K562 (cell line): ENCODE measurements around the gene MEIS2. TPM values are rescaled to one million over a fixed set of nuclear protein-coding genes. Genes with fewer than 3 reads are reported as not detected.

Experiments used
- BMI1 ChIP-seq: fragments of 150-350 bp; IDR thresholded peaks from 2 replicates; pipeline ENCODE4 v1.6.1; 2014; ENCODE audit warnings: low read length
- KLF16 ChIP-seq: IDR thresholded peaks from 2 replicates; pipeline ENCODE4 v1.6.1; 2016; ENCODE audit warnings: antibody characterized with exemption
- RBM25 ChIP-seq: fragments of 200-400 bp; formaldehyde crosslinking; IDR thresholded peaks from 2 replicates; pipeline ENCODE4 v1.6.1; 2018; ENCODE audit warnings: low read length, low read depth, moderate library complexity; ENCODE audit not compliant: severe bottlenecking
- RBM39 ChIP-seq: fragments of 200-400 bp; formaldehyde crosslinking; optimal IDR thresholded peaks from 2 replicates; pipeline ENCODE3; 2018; ENCODE audit warnings: low read depth, low read length
- RFX1 ChIP-seq: fragments of 450-650 bp; IDR thresholded peaks from 2 replicates; pipeline ENCODE4 v1.6.1; 2016; ENCODE audit warnings: mild to moderate bottlenecking, moderate library complexity
- SAFB ChIP-seq: fragments of 200-400 bp; formaldehyde crosslinking; IDR thresholded peaks from 2 replicates; pipeline ENCODE4 v1.6.1; 2017; ENCODE audit warnings: low read depth, low read length, borderline replicate concordance
- SIX5 ChIP-seq, 2 experiments: IDR thresholded peaks; 2 replicates each; pipeline ENCODE4 v1.6.1; 2011; ENCODE audit warnings: low read length in 2 of 2, borderline replicate concordance in 1 of 2, low read depth in 1 of 2, mild to moderate bottlenecking in 1 of 2, moderate library complexity in 1 of 2; ENCODE audit not compliant: insufficient read depth in 1 of 2
- TFAM ChIP-seq: fragments of 250-450 bp; sonication (Bioruptor Pico); conservative IDR thresholded peaks from 2 replicates; pipeline ENCODE4 v1.5.0; 2021; ENCODE audit warnings: mild to moderate bottlenecking, moderate library complexity
- polyA plus RNA-seq, 8 experiments: library from polyadenylated mRNA; depleted of rRNA in 4 of 8; stranded (reverse) in 5 of 8; unstranded in 3 of 8; fragments of >200 nt; fragmentation: Nextera tagmentation in 2 of 8; fragmentation: Illumina TruSeq in 1 of 8; extraction: Ambion mirVana in 2 of 8; extraction: Trizol in 1 of 8; gene quantifications; 2 replicates each; pipeline versions ENCODE4 v1.2.1 to v1.2.3, GENCODE V29; 2011 to 2014; ENCODE audit warnings: inconsistent platforms in 1 of 8, missing spikeins in 1 of 8
- total RNA-seq, 7 experiments: library from RNA; depleted of rRNA in 6 of 7; stranded (reverse); fragments of >200 nt in 6 of 7; fragmentation: Illumina TruSeq in 2 of 7; extraction: Trizol in 2 of 7; gene quantifications; 2 replicates each; pipeline versions ENCODE4 v1.2.1 to v1.2.3, GENCODE V29; 2011 to 2021; ENCODE audit warnings: low replicate concordance in 1 of 7
- TF ChIP-seq, protein P1 (sequence below): fragments of 450-650 bp; formaldehyde crosslinking; IDR thresholded peaks from 2 replicates; pipeline ENCODE4 v1.4.0; 2020; ENCODE audit warnings: mild to moderate bottlenecking, moderate library complexity
- TF ChIP-seq, protein P2 (sequence below): fragments of 150-350 bp; IDR thresholded peaks from 2 replicates; pipeline ENCODE4 v1.6.1; 2014; ENCODE audit warnings: low read depth, mild to moderate bottlenecking, low read length, borderline replicate concordance

MEIS2 gene
- total and polyA plus RNA-seq, 9 of the 15 experiments (the other 6 are each of a cell fraction or from before 2014, with no cell fraction given), result 7.5 to 64.2 (median 22.3) TPM

DNA sequence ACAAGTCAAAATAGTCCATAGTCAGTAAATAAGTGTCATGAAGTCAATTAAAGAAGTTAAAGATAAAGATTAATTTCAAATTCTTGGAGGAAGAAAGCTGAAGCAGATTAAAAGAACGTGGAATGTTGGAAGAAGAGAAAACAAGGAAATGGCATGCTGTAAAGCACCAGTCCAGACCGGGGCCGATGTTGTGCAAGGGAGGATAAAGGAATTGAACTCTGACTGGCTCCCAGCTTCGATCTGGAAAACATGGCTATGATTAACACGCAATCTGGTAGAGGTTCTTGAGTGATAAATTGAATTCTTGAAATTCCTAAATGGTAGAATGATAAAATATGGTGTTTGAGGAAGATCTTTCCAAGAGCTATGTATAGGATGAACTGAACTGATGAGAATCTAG lies 194.4 kb downstream of the MEIS2 start (continued):
- TF ChIP-seq RBM25 (no peak), TFAM (CRISPR knock-in tag) (no peak), RBM39 (no peak), SAFB (no peak), RFX1 (no peak), KLF16 (no peak), BMI1 (no peak), SIX5 (IDR thresholded peaks at IDR 0.05; ENCODE audit: borderline replicate concordance in 1 of 2, insufficient read depth in 1 of 2, low read depth in 1 of 2, low read length in 2 of 2) (no peak)
- TF ChIP-seq, protein P1, sequence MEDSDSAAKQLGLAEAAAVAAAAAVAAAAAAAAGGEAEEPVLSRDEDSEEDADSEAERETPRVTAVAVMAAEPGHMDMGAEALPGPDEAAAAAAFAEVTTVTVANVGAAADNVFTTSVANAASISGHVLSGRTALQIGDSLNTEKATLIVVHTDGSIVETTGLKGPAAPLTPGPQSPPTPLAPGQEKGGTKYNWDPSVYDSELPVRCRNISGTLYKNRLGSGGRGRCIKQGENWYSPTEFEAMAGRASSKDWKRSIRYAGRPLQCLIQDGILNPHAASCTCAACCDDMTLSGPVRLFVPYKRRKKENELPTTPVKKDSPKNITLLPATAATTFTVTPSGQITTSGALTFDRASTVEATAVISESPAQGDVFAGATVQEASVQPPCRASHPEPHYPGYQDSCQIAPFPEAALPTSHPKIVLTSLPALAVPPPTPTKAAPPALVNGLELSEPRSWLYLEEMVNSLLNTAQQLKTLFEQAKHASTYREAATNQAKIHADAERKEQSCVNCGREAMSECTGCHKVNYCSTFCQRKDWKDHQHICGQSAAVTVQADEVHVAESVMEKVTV, result no peak
- TF ChIP-seq, protein P2, sequence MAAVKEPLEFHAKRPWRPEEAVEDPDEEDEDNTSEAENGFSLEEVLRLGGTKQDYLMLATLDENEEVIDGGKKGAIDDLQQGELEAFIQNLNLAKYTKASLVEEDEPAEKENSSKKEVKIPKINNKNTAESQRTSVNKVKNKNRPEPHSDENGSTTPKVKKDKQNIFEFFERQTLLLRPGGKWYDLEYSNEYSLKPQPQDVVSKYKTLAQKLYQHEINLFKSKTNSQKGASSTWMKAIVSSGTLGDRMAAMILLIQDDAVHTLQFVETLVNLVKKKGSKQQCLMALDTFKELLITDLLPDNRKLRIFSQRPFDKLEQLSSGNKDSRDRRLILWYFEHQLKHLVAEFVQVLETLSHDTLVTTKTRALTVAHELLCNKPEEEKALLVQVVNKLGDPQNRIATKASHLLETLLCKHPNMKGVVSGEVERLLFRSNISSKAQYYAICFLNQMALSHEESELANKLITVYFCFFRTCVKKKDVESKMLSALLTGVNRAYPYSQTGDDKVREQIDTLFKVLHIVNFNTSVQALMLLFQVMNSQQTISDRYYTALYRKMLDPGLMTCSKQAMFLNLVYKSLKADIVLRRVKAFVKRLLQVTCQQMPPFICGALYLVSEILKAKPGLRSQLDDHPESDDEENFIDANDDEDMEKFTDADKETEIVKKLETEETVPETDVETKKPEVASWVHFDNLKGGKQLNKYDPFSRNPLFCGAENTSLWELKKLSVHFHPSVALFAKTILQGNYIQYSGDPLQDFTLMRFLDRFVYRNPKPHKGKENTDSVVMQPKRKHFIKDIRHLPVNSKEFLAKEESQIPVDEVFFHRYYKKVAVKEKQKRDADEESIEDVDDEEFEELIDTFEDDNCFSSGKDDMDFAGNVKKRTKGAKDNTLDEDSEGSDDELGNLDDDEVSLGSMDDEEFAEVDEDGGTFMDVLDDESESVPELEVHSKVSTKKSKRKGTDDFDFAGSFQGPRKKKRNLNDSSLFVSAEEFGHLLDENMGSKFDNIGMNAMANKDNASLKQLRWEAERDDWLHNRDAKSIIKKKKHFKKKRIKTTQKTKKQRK, result no peak
